ENCODE measurements around the gene JAKMIP3.
"Not testable (repeated sequence)": the region's sequence is repeated elsewhere in the genome, so short reads cannot be mapped to it uniquely, and the experiment has no call there.

JAKMIP3 gene

DNA sequence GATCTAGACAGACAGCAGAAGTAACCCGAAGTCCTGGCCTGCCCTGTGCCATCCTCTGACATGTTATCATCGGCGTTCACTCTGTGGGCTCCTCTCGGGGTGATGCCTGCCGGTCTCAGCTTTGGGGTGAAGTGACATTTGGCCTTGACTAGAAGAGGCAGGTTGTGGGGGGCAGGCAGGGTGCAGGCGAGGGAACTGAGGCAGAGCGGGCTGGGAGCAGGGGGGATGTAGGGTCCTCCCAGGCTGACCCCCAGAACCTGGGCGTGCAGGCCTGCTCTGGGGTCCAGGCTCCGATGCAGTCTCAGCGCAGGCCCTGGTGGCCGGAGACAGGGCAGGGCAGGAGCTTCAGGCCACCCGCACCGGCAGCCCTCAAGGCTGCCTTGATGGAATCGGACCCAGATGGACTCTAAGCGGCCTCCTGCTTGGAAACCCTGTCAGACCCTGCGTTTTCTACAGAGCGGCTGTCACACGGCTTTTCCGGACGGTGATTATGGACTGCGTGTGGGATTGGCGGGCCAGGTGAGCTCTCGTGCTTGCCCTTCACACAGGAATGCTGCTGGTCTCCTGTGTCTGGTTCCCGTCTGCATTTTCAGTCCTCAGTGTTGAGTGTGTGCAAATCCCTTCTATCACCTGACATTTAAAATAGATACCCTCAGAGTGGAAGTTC, 842 bp upstream of the JAKMIP3 start:
- no peak for DNase-seq (ENCODE audit: low read depth in 3 of 3)

DNA sequence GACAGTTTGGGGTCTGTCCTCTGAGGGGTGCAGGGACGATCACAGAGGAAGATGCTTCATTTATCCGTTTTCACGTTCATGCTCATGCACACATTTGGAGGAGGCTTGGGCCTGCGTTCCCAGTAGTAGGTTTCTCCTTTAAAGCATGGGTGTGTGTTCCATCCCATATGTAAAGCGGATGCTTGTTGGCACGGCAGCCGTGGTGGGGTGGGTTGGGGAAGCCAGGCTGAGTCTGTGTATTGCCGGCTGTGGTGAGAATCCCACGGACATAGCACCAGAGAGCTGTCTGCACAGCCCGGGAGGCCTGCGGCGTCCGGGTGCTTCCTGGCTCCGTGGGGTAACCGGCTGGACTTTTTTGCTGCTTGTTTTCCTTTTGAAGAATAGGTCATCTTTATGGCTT, 440 bp downstream of the JAKMIP3 start:
- DNase-seq (ENCODE audit: low read depth in 3 of 3) = no peak

GRCh38 chr10:132066812-132067211, 1.1 kb downstream of the JAKMIP3 start:
- DNase-seq (ENCODE audit: low read depth in 3 of 3) = no peak

- DNase-seq (ENCODE audit: low read depth in 3 of 3) = no peak
Measured at GRCh38 chr10:132068431-132069121, 2.8 kb downstream of the JAKMIP3 start.

DNA sequence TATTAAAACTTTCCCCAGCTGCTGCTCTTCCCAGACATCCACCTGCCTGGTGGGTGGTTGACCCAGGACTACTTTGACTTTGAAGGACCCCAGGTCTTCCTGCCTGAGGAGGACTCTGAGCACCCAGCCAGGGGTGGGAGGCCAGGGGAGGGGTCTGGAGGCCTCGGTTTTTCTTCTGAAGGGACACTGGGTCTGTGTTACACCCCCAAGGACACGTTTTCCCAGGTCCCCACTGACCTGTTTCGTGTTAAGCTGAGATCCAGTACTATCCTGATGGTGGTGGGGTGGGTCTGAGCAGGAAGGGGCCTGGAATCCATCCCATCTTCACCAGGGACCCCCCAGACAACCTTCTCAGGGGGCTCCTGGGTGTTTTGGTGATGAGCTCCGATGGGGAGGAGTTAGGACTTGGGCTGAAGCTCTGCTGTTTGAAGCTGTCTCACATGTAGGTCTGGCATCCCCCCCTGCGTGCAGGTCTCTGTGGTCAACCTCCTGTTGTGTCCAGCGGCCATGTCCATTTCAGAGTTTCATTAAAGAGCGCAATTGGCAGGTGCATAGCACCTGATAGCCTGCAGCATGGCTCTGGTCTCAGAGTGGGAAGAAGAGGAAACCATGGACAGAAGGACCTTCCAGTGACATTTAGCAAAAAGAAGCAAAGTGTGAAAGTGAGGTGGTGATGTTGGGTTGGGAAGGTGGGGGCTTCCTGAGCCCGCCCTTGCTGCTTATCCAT, 3.5 kb downstream of the JAKMIP3 start:
- no peak for DNase-seq (ENCODE audit: low read depth in 3 of 3)

- no peak for DNase-seq (ENCODE audit: low read depth in 3 of 3)
Measured at GRCh38 chr10:132069849-132070182, 4.1 kb downstream of the JAKMIP3 start.

DNA sequence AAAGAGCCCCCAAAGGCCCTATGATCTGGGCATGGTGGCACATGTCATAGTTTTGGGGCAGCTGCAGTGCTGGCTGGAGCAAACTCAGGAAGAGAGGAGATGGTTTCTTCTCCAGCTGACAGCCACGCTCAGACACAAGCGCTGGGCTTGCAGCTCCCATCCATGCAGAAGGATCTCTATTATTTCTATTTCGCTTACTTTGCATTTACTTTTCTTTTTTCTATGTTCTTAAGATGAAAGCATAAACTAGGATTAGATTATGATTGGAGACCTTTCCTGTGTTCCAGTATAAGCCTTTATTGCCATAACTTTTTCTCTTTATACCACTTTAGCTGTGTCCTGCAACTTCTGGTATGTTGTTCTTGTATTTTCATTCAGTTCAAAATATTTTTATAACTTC, 5.0 kb downstream of the JAKMIP3 start:
- DNase-seq (ENCODE audit: low read depth in 3 of 3) = no peak

- no peak for DNase-seq (ENCODE audit: low read depth in 3 of 3)
Measured at GRCh38 chr10:132071667-132072066, 5.9 kb downstream of the JAKMIP3 start.

DNA sequence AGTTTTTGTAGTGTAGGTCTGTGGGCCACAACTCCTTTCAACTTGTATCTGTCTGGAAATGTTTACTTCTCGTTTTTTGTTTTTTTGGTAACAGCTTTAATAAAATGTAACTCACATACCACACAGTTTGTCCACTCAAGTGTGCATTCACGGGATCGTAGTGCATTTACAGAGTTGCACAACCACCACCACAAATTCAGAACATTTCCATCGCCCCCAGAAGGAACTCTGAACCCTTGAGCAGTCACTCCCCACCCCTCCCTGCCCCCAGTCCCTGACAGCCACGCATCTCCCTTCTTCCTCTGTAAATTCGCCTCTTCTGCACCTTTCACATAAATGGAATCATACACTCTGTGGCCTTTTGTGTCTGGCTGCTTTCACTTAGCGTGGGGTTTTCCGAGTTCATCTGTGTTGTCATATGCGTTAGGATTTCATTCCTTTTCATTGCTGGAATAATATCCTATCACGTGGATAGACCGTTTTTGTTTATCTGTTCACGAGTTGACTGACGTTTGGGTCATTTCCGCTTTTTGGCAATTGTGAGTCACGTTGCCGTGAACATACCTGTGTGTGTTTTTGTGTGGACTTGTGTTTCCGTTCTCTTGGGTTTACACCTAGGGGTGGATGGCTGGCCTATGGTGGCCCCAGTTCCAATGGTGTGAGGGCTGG, 10.3 kb downstream of the JAKMIP3 start:
- DNase-seq (ENCODE audit: low read depth in 3 of 3) = no peak

GRCh38 chr10:132076578-132077081, 10.9 kb downstream of the JAKMIP3 start:
- DNase-seq (ENCODE audit: low read depth in 3 of 3) = no peak

DNA sequence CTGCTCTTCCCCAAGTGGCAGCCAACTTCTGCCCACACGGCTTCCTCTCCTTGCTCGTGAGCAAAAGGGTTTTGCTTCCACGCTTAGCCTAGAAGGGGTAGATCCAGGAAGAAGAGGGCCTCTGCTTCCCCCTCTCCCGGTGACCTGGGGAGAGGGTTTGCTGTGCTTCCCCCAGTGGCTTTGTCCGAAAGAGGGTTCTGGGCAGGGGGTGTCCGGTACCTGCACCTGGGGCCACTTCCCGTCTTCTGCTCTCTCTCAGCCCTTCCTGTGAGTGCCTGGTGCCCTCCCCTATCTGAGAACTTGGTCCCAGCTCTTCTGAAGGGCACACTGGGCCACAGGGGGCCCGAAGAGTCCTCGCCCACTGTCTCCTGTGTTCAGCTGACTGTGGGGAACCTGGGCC, 11.3 kb downstream of the JAKMIP3 start:
- no peak for DNase-seq (ENCODE audit: low read depth in 3 of 3)

DNA sequence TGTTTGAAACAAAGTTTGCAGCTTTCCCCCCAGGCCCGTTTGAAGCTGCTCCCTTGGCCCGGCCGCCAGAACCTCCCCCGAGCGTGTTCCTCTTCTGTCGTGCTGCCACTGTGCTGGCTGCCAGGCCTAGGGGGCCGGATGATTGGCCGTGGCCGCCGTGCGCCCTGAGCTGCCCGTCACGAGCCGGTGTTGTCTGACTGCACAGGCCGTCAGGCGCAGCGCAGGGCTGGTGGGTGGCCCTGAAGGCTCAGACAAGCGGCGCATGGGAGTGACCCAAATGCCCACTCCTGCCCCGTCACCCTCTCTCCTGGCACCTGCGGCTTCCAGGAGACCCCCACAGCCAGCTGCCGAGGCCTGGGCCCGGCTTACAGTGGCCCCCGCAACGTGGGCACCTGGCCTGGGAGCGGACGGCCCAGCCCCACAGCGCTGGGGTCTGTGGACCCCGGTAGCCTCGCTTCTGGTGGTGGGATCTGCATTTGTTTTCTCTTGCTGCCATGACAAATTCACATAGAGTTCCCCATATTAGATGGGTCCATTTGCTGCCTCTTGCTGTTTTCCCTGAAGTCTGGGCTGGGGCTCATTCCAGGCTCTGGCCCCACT, 13.1 kb downstream of the JAKMIP3 start:
- no peak for DNase-seq (ENCODE audit: low read depth in 3 of 3)

DNA sequence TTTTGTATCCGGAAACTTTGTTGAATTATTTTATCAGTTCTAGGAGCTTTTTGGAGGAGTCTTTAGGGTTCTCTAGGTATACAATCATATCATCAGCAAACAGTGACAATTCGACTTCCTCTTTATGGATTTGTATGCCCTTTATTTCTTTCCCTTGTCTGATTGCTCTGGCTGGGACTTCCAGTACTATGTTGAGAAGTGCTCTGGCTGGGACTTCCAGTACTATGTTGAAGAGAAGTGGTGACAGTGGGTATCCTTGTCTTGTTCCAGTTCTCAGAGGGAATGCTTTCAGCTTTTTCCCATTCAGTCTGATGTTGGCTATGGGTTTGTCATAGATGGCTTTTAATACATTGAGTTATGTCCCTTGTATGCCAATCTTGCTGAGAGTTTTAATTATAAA, 18.6 kb downstream of the JAKMIP3 start:
- not testable (repeated sequence) for DNase-seq (ENCODE audit: low read depth in 3 of 3)

DNA sequence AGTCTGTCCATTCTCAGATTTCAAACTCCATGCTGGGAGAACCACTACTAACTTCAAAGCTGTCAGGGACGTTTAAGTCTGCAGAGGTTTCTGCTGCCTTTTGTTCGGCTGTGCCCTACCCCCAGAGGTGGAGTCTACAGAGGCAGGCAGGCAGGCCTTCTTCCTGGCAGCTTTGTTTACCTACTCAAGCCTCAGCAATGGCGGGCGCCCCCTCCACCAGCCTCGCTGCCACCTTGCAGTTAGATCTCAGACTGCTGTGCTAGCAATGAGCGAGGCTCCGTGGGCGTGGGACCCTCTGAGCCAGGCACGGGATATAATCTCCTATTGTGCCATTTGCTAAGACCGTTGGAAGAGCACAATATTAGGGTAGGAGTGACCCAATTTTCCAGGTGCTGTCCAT, 27.5 kb downstream of the JAKMIP3 start:
- DNase-seq (ENCODE audit: low read depth in 3 of 3) = not testable (repeated sequence)

- DNase-seq (ENCODE audit: low read depth in 3 of 3) = no peak
Measured at GRCh38 chr10:132094581-132095234, 29.0 kb downstream of the JAKMIP3 start.

DNA sequence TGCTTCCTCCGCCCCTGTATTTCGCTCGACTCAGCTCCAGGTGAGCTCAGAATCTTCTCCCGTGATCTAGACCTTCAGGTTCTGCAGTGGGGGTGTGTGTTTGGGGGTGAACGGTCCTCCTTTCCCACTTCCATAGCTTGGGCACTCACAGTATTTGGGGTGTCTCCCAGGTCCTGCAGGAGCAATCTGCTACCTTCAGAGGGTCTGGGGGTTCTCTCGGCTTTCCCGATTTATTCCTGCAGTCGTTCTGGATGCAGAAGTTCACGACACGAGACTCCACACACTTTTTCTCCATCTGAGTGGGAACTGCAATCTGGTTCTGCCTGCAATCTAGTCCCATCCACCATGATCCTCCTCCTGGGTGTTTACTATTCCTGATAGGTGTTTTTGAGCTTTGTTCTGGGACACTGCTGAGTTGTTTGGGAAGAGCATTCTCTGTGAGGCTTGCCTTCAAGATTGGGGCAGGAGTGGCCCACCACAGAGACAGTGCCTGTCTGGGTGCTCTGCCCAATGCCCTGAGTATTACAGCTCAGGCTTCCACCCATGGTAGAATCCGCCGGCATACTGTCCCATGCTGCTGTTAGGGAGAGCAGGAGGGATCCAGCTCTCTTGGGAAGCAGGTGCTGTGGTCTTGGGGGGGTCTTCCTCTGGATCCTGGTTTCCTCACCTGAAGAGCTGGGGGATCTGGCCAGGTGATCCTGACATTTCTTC, 29.8 kb downstream of the JAKMIP3 start:
- no peak for DNase-seq (ENCODE audit: low read depth in 3 of 3)

DNA sequence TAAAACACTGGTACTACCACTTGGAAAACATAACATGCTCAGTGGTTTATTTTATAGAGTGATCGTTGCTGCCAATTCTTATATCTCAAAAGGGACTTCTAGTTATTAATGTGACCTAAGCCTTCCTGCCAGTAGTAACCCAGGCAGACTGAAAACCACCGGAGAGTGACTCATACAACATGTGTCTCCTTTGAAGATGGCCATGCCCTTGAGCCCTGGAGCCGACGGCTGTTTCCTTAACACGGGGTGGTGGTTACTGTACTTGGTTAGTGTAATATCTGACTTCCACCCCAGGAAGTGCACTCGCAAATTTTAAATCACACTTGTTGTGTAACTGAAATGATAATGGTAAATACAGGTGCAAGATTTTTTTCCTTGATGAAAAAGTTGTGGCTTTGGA, 30.5 kb downstream of the JAKMIP3 start:
- DNase-seq (ENCODE audit: low read depth in 3 of 3) = no peak

DNA sequence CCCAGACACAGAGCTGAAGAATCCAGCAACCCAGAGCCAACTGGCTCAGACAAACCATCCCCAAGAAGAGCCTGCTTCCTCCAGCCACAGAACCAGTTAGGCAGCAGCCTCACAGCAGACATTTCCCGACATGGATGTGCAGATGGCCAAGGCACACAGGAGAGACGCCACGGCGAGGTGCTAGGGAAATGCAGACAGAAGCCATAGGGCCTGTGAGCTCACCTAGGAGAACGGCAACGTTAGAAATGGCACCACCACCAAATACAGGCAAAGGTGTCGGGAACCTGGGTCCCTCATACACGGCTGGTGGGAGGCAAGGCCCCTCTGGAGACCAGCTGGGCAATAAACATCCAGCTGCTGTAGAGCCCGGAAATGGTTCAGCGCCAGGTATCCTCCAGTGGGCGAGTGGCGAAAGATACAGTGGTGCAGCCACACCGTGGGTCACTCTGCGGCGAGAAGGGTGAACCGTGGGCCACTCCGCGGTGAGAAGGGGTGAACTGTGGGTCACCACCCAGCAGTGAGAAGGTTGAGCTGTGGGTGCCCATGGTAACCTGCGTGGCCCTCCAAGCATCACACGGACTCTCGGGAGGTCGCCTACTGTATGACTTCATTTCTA, 31.2 kb downstream of the JAKMIP3 start:
- DNase-seq (ENCODE audit: low read depth in 3 of 3) = no peak

DNA sequence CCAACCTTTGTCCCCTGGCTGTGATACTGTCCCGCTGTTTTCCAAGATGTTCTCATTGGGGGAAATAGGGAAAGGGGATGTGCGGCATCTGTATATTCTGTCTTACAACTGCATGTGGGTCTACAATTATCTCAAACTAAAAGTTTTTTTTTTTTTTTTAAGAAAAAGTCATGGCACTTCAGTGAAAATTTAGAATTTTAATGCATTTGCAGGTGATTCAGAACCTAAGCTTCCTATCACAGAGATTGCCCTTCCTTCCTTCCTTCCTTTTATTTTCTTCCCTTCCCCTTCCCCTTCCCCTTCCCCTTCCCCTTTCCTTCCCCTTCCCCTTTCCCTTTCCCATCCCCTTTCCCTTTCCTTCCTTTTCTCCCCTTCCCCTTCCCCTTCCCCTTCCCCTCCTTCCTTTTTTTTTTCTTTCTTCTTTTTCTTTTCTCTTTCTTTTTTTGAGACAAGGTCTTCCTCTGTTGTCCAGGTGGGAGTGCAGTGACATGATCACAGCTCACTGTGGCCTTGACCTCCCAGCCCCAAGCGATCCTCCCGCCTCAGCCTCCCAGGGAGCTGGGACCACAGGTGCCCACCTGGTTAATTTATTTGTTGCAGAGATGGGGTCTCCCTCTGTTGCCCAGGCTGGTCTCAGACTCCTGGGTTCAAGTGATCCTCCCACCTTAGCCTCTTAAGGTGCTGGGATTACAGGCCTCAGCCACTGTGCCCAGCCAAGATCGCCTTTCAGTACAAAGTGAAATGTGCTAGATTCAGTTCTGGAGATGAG, 32.0 kb downstream of the JAKMIP3 start:
- no peak for DNase-seq (ENCODE audit: low read depth in 3 of 3)
